GM12801 (cell line): Measurements from ENCODE around the gene FLNC.

Experiments
- CTCF ChIP-seq: IDR thresholded peaks from one replicate; pipeline ENCODE4 v1.5.1; 2011; ENCODE audit warnings: control low read depth; ENCODE audit not compliant: insufficient read length; ENCODE audit errors: extremely low read depth

Gene FLNC

GRCh38 chr7:128869138-128869943, 39.1 kb downstream of the FLNC start:
- no peak for TF ChIP-seq CTCF

- TF ChIP-seq CTCF: no peak
Measured at GRCh38 chr7:128869944-128870285, 39.7 kb downstream of the FLNC start.

GRCh38 chr7:128871050-128871449, 40.8 kb downstream of the FLNC start:
- TF ChIP-seq CTCF: no peak

- no peak for TF ChIP-seq CTCF
Measured at GRCh38 chr7:128872394-128872824, 42.2 kb downstream of the FLNC start.

- TF ChIP-seq CTCF: no peak
Measured at GRCh38 chr7:128873234-128873633, 43.0 kb downstream of the FLNC start.

GRCh38 chr7:128874140-128875031, 44.2 kb downstream of the FLNC start:
- no peak for TF ChIP-seq CTCF

GRCh38 chr7:128875523-128875948, 45.3 kb downstream of the FLNC start:
- TF ChIP-seq CTCF: no peak
